Central memory CD4-positive, alpha-beta T cell (primary cell): ENCODE measurements around the gene TNFRSF19.

Source experiments
- DNase-seq: peaks from one replicate; pipeline ENCODE4 v3.0.0; 2022

TNFRSF19 gene

GRCh38 chr13:23629566-23630272 lies 59.5 kb downstream of the TNFRSF19 start:
- no peak for DNase-seq

- DNase-seq = no peak
Observed at GRCh38 chr13:23630349-23631093, 60.3 kb downstream of the TNFRSF19 start.

GRCh38 chr13:23631311-23632047 lies 61.3 kb downstream of the TNFRSF19 start:
- DNase-seq = no peak

GRCh38 chr13:23632048-23632582 lies 61.9 kb downstream of the TNFRSF19 start:
- no peak for DNase-seq

GRCh38 chr13:23632741-23633140 lies 62.5 kb downstream of the TNFRSF19 start:
- no peak for DNase-seq

- DNase-seq = no peak
Observed at GRCh38 chr13:23634897-23635296, 64.7 kb downstream of the TNFRSF19 start.

- no peak for DNase-seq
Observed at GRCh38 chr13:23636360-23636759, 66.1 kb downstream of the TNFRSF19 start.

- DNase-seq = no peak
Observed at GRCh38 chr13:23637829-23638228, 67.6 kb downstream of the TNFRSF19 start.

GRCh38 chr13:23639674-23640073 lies 69.5 kb downstream of the TNFRSF19 start:
- DNase-seq = no peak

- no peak for DNase-seq
Observed at GRCh38 chr13:23642110-23642509, 71.9 kb downstream of the TNFRSF19 start.

GRCh38 chr13:23643338-23644125 lies 73.3 kb downstream of the TNFRSF19 start:
- no peak for DNase-seq

- DNase-seq = no peak
Observed at GRCh38 chr13:23644126-23644419, 73.9 kb downstream of the TNFRSF19 start.

GRCh38 chr13:23644527-23645138 lies 74.4 kb downstream of the TNFRSF19 start:
- no peak for DNase-seq

GRCh38 chr13:23645851-23646250 lies 75.6 kb downstream of the TNFRSF19 start:
- no peak for DNase-seq

GRCh38 chr13:23651439-23651838 lies 81.2 kb downstream of the TNFRSF19 start:
- no peak for DNase-seq

GRCh38 chr13:23651887-23652286 lies 81.7 kb downstream of the TNFRSF19 start:
- DNase-seq = no peak

GRCh38 chr13:23652909-23653726 lies 82.9 kb downstream of the TNFRSF19 start:
- no peak for DNase-seq

- no peak for DNase-seq
Observed at GRCh38 chr13:23654111-23655110, 84.2 kb downstream of the TNFRSF19 start.

- DNase-seq = no peak
Observed at GRCh38 chr13:23655321-23655720, 85.1 kb downstream of the TNFRSF19 start.
